GM19025 (cell line): Measurements from ENCODE around the gene ATP6V0A1.
A peak's percentile ranks its signal among the peaks of the same experiment; 100 is the strongest.
"Not testable (repeated sequence)": the region's sequence is repeated elsewhere in the genome, so short reads cannot be mapped to it uniquely, and the experiment has no call there.

Experiments
- ATAC-seq: cut with Tn5 transposase; IDR thresholded peaks from one replicate; pipeline ENCODE4 v1.9.1; 2021; ENCODE audit warnings: mild to moderate bottlenecking, low read depth, moderate library complexity; ENCODE audit not compliant: unreplicated experiment

Gene ATP6V0A1

DNA sequence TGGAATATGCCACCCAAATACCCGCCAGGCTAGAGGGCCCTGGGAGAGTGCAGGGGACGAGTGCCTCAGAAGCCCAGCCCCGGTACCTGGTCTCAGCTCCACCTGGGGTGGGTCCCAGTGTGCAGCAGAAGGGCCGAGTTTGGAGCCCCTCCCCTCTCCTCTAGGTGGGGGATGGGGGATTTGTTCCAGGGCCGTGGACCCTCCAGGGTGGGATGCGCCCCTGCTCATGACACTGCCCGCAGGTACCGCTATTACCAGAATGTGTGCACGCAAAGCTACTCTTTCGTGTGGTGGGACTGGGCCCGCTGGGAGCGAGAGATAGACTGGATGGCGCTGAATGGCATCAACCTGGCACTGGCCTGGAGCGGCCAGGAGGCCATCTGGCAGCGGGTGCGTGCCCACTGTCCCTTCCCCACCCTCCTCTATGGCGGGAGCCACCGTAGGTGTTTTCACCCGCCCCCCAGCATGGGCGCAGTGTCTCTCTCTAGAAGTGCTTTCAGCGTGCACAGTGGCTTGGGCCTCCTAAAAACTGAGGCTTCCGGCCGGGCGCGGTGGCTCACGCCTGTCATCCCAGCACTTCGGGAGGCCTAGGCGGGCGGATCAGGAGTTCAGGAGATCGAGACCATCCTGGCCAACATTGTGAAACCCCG, 78.6 kb downstream of the ATP6V0A1 start:
- ATAC-seq, result no peak

DNA sequence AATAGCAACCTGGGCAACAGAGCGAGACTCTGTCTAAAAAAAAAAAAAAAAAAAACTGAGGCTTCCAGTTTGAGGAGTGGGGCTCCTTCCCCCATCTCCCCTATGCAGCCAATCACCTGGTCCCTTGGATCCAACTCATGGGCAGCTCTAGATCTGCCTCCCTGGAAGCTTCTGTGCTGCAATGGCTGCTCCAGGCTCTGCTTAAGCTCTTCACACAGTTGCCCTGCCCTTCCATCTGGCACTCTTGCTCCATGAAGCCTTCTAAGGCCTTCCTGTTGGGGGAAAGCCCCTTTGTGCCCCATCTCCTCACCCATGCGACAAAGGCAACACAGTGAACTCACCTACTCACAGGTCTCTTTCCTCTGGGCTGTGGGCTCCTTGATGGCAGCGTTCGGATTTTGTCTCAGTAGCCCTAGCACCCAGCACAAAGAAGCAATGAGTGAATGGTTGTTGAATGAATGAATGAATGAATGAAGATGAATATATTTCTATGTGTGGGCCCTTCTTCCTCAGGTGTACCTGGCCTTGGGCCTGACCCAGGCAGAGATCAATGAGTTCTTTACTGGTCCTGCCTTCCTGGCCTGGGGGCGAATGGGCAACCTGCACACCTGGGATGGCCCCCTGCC, 79.3 kb downstream of the ATP6V0A1 start:
- ATAC-seq, result no peak

DNA sequence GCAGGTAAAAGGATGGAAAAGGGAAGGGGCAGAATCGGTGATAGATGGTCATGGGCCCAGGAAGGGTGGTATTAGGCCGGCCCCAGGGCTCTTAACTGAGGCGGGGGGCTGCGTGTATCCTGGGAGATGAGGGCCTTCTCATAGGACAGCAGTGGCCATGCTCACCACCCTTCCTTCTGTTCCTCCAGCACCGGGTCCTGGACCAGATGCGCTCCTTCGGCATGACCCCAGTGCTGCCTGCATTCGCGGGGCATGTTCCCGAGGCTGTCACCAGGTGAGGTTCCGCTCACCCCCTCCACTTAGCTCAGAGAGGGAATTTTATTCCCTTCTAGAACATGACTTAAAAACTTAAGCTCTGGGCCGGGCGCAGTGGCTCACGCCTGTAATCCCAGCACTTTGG, 79.8 kb downstream of the ATP6V0A1 start:
- no peak for ATAC-seq

GRCh38 chr17:42540558-42540957, 81.9 kb downstream of the ATP6V0A1 start:
- ATAC-seq, result not testable (repeated sequence)

- ATAC-seq, result no peak
Observed at GRCh38 chr17:42541041-42541833, 82.6 kb downstream of the ATP6V0A1 start.

- ATAC-seq, result no peak
Observed at GRCh38 chr17:42543190-42544079, 84.8 kb downstream of the ATP6V0A1 start.

DNA sequence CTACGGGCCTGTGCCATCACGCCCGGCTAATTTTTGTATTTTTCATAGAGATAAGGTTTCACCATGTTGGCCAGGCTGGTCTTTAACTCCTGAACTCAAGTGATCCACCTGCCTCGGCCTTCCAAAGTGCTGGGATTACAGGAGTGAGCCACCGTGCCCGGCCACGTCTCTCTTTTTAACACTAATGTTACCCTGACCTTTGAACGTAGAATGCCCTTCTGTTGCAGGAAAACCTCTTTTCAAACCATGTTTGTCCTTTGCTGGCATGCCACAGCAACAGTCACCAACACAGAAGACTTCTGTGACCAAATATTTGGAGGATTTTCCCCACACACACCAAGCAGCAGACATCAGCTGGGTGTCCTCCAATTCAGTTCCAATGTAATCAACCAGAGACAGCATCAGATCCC, 86.2 kb downstream of the ATP6V0A1 start:
- ATAC-seq, result no peak

DNA sequence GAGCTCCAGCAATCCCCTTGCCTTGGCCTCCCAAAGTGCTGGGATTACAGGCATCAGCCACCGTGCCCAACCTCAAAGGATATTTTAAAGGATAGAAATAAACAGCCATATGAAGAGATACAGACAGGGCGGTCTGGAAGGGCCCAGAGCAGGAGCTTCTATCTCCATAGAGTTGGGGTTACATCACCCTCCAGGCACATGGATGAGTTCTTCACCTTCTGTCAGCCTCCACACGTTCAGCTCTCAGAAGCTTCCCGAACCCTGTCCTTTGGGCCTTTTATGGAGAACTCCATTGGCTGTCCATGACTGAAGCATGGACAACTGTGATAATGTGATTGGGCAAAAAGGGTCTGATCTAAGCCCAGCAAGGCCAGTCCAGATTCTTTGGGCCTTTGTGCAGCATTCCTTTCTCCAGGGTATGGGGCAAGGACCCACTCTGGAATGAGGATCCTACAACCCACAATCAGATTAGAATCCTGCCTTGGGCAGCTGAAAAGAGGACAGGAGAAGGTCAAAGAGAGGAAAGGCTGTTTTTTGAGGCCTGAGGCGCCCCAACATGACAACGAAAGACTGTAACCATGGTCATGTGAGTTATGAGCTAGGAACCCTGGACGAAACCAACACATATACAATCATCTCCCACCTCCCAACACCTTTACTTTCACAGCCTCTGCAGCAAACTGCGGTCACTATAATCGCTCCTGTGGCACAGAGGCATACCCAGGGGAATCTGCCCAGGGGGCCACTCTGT, 87.3 kb downstream of the ATP6V0A1 start:
- not testable (repeated sequence) for ATAC-seq

DNA sequence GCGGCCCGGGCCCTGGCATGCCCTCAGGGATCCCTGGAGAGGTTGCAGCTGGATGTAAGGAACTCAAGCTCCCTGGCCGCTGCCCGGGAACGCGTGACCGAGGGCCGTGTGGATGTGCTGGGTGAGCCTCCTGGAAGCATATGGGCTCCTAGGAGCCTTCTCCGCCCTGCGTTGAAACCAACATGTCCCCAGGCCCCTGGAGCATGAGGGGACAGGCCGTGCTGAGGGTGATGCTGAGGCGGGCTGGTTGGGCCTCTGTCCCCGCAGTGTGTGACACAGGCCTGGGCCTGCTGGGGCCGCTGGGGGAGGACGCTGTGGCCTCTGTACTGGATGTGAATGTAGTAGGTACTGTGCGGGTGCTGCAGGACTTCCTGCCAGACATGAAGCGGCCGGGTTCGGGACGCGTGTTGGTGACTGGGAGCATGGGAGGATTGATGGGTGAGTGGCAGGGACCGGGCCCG, 88.4 kb downstream of the ATP6V0A1 start:
- no peak for ATAC-seq

DNA sequence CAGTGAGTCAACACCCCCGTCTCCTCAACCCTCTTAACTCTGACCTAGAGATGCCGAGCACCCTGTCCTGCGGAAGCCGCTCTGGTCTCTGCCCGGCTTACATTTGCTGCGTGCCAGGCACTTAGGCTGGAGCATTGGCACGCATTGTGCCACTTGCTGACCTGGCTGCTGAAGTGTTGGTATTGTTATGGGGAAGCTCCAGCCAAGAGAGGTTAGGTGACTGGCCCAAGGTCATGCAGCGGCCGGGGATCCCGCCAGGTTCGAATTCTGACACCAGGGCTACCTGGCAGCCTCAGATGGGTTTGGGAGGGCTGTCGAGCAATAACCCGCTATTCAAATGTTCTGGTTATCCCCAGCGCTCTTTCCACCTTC, 89.0 kb downstream of the ATP6V0A1 start:
- ATAC-seq, result no peak

DNA sequence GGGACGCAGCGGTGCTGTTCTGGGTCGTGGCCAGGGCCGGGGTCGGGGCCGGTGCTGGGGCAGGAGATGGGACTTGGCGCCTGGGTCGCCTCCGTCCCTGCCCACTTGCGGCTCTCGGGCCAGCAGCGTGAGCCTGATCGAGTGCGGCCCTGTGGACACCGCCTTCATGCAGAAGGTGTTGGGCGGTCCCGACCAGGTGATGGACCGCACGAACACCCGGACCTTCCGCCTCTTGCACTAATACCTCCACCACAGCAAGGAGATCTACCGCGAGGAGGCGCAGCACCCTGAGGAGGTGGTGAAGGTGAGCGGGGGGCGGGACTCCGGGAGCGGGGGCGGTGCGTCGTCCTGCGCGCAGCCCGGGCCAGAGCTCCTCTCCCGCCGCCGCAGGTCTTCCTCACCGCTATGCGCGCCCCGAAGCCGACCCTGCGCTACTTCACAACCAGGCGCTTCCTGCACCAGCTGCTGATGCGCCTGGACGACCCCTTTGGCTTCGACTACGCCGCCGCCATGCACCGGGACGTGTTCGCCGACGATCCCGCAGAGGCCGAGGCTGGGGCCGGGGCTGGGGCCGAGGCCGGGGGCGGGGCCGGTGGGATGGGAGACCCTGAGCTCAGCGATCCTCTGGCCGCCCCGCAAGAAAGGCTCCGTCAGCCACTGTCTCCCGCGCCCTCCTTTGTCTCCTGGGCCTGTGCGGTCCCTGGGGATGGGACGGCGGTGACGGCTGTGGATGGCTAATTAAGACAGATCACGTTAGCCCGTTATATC, 89.6 kb downstream of the ATP6V0A1 start:
- ATAC-seq, result peak; percentile 69

DNA sequence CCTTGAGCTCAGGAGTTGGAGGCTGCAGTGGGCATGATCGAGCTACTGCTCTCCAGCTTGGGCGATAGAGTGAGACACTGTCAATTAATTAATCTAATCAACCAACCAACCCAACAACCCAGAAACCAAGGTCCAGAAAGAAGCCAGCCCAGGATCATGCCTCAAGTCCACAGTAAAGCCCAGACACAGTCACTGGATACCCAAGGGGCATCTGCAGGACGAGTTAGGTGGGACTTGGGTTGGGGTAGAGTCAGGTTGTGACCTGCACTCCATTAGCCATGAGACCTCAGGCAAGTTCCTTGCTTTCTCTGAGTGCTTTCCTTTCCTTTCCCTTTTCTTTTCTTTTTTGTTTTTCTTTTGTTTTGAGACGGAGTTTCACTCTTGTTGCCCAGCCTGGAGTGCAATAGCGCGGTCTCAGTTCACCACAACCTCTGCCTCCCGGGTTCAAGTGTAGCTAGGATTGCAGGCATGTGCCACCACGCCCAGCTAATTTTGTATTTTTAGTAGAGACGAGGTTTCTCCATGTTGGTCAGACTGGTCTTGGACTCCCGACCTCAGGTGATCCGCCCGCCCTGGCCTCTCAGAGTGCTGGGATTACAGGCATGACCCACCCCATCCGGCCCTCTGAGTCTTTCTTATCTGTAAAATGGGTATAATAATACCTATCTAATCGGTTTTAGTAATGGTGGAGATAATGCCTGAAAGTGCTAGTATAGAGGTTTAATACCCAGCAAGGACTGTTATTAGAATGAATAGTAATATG, 90.5 kb downstream of the ATP6V0A1 start:
- ATAC-seq, result no peak

DNA sequence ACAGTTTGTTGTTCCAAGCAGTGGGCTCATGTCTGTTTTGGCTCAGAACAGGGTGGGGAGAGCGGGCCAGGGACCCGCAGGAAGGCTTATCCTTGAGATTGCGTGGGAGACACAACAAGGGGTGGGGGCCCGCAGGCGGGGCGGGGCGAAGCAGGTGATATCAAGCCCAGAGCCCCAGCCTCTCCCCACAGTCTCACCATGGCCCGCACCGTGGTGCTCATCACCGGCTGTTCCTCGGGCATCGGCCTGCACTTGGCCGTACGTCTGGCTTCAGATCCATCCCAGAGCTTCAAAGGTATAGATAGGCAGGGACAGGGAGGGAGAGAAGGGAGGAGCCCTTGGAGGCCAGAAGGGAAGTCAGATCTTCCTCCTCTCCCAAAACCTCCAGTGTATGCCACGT, 94.1 kb downstream of the ATP6V0A1 start, which contains the start of gene HSD17B1:
Gene HSD17B1 (plus strand): TSS at position 188 of the 400 bp plus-strand sequence. CDS start 11 bp downstream, at position 199.
- not testable (repeated sequence) for ATAC-seq

DNA sequence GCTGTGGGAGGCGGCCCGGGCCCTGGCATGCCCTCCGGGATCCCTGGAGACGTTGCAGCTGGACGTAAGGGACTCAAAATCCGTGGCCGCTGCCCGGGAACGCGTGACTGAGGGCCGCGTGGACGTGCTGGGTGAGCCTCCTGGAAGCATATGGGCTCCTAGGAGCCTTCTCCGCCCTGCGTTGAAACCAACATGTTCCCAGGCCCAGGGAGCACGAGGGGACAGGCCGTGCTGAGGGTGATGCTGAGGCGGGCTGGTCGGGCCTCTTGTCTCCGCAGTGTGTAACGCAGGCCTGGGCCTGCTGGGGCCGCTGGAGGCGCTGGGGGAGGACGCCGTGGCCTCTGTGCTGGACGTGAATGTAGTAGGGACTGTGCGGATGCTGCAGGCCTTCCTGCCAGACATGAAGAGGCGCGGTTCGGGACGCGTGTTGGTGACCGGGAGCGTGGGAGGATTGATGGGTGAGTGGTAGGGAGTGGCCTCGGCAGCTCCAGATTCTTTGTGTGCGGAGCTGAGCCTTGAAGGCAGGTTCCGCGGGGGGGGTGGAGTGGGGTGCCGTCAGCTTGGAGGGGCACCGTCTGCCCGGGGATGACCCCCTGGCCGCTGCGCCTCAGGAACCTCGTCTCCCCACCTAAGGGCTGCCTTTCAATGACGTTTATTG, 94.6 kb downstream of the ATP6V0A1 start:
- no peak for ATAC-seq

DNA sequence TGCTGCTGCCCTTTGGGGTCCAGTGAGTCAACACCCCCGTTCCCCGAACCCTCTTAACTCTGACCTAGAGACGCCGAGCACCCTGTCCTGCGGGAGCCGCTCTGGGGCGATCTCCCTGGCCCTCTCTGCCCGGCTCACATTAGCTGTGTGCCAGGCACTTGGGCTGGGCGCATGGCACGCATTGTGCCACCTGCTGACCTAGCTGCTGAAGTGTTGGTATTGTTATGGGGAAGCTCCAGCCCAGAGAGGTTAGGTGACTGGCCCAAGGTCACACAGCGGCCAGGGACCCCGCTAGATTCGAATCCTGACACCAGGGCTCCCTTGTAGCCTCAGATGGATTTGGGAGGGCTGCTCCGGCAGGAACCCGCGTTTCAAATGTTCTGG, 95.2 kb downstream of the ATP6V0A1 start:
- no peak for ATAC-seq

GRCh38 chr17:42554250-42555121, 95.8 kb downstream of the ATP6V0A1 start:
- ATAC-seq, result peak; percentile 83

- ATAC-seq, result no peak
Observed at GRCh38 chr17:42555122-42555622, 96.5 kb downstream of the ATP6V0A1 start.
